HG03280 (cell line): ENCODE data around the gene SLX4IP.
A peak's percentile ranks its signal among the peaks of the same experiment; 100 is the strongest.

ENCODE experiments used
- ATAC-seq: cut with Tn5 transposase; IDR thresholded peaks from one replicate; pipeline ENCODE4 v1.9.1; 2021; ENCODE audit warnings: mild to moderate bottlenecking, moderate library complexity; ENCODE audit not compliant: unreplicated experiment

SLX4IP gene

DNA sequence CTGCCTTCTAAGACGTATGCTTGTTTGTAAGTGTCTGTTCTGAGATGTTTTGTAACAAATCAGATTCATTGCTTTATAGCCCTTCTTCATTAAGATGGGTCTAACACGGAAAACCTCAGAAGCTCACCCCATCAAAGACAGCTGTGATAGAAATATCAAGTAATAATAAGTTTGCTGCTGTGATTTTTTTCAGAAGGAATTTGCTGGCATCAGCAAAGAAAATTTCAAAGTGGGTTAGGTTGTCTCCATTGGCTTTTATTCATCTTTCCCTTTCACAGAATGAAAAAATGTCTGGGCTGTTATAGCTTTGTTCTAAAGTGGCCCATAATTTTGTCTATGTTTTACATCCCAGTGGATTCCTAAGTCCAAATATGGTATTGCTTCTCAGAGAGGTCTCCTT, 81.4 kb downstream of the SLX4IP start:
- no peak for ATAC-seq

DNA sequence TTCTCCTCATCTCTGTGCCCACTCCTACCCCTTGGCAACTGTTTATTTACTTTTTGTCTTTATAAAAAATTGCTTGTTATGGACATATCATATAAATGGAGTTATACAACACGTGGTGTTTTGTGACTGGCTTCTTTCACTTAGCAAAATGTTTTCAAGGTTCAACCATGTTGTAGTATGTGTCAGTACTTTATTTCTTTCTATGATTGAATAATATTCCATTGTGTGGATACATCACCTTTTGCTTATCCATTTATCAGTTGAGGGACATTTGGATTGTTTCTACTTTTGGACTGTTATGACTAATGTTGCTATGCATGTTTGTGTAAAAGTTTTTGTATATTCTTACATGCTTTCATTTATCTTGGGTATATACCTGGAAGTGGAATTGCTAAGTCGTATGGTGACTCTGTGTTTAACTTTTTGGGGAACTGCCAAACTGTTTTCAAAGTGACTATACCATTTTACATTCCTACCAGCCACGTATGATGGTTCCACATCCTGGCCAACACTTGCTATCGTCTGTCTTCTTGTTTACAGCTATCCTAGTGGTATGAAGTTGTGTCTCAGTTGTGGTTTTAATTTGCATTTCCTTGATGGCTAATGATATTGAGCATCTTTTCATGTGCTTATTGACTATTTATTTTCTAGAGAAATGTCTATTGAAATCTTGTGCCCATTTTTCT, 84.4 kb downstream of the SLX4IP start:
- ATAC-seq: peak; percentile 55

DNA sequence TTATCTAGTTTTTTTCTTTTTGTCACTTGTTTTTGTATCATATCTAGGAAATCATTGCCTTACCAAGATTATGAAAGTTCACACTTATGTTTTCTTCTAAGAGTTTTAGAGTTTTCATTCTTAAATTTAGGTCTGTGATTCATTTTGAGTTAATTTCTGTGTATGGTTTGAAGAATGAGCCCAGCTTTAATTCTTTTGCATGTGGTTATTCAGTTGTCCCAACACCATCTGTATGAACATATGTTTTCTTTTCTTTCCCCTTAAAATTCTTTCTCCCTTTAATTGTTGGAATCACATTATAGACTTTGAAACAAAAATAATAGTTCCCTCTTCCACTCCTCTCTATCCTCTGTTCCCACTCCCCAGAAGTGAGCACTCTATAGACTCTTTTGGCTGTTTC, 85.4 kb downstream of the SLX4IP start:
- ATAC-seq: no peak

DNA sequence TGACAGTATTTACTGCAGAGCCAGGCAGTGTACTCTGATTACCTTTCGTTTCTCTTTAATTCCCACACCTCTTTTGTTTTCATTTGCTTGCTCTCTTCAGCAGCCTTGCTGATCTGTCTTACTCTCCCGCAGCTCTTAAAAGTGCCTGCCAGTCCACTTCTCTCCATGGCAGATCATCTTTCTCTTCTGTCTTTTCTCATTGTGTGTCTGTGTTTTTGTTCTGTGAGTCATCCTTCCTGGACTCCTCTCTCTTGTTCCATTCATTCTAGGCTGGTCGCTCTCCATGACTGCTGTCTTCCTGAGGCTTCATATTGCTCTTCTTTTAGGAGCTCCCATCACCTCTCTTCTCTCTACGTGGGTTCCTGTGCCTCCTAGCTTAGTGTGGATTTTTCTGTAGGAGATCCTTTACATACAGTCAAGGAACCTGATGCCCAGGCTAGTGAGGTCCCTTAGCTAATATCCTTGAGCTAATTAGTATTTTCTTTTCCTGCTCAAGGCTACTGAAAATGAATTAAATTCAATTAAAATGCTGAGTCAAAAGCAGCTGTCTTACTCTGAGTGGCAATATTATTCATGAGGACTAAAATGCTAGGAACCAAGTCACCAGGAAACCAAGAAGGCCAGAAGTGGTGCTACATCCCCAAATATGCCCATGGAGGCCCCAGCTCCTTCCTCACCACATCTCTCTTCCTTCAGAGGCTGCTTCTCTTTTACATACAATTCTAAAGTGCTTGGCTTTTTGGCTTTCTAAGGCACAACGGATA, 86.1 kb downstream of the SLX4IP start:
- ATAC-seq: no peak

DNA sequence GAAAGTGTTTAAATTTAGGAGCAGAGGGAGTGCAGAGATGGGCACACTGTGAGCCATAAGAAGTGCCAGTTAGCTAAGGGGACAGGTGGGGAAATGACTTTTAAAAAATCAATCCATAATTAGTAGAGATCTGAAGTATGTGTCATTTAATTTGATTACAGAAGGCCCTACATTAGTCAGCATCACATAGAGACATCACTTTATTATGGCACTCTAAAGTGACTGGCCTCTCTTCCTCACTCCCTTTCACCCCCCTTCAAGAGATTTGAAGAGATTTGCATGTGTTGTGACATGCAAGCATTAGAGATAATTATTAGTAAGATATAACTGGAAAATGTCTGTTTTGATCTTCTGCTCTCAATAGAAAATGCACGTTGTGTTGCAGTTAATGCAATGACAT, 86.7 kb downstream of the SLX4IP start:
- ATAC-seq: no peak

DNA sequence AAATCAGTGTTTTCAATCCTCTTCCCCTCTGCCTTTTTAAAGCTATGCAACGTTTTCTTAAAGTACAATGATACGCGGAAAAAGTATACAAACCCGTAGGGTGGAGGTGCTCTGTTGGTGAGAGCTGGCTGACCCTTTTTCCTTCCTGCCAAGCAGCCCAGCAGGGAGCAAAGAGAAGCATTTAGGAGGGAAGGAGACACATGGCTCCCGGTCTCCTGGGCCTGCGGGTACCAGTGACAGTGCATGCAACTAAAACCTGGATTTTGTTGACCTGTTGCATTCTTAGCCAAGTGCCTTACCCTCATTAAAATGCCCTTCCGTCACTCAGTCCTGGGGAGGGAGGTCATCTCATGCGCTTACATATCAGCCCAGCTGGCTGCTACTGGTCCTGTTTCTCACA, 87.2 kb downstream of the SLX4IP start:
- ATAC-seq: no peak

DNA sequence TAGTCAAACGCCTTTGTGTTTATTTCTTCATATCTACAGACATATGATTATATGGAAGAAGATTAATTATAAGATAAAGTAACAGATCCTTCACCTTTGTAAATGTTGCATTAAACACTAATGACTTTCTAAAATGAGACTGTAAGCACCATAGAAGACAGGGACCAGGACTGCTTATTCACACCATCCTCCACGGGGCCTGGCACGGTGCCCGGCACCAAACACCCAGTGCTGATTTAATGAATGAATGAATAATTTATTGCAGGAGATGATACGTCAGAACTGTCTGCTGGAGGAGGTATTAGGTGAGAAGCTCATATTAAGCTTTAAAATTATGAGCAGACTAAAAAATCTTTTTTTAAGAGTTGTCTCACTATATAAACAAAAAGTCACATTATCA, 88.3 kb downstream of the SLX4IP start:
- no peak for ATAC-seq

DNA sequence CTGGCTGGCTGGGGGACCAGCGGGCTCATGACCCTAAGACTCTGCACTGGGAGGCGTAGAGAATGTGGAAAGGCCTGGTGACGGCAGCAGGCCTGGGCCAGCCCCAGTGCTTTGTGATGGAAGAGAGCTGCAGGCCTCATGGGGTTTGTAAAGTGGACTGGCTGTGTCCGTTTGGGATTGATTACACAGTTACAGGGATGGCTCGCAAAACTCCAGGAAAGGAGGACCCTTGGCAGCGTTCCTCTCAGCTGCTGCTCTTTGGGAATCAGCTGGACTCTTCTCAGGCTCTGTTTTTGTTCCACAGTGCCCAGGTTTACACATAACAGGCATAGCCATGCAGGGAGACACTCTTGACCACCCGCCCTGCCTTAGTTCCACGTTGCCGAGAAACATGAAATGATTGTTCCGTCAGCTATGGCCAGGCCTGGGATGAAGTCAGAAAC, 89.0 kb downstream of the SLX4IP start:
- ATAC-seq: no peak

DNA sequence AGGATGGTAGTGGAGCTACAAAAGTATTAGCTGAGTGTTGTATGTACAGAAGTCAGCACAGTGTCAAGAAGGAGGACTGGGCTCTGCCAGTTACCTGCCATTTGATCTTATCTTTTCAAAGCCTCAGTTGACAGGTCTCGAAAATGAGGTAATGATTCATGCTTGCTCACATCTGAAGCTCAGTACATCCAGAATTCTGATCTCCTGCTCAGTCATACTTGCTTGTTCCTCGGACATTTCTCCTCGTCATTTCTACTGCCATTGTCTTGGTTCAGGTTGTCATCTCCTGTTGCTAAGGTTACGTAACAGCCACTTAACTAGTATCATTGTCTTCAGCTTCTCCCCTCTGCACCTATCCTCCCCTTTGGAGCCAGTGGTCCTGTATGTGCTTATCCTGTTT, 89.5 kb downstream of the SLX4IP start:
- ATAC-seq: no peak

DNA sequence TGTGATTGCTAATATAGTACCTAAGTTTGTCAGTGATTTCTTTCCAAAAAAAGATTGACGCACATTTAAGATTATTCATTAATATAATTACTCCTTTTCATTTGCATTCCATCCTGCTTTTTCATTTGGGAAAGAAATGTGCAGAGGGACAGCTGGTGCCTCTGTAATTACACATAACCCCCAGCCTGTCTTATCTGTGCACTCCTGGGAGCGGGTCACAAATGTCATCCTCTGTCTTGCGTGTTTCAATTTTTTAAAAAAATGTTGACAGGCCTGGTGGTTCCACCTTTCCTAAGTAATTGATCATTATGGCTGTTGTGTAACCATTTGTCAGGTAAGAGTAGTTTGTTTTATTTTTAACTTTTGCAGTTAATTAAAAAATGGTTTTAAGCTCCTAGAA, 92.7 kb downstream of the SLX4IP start:
- ATAC-seq: no peak

DNA sequence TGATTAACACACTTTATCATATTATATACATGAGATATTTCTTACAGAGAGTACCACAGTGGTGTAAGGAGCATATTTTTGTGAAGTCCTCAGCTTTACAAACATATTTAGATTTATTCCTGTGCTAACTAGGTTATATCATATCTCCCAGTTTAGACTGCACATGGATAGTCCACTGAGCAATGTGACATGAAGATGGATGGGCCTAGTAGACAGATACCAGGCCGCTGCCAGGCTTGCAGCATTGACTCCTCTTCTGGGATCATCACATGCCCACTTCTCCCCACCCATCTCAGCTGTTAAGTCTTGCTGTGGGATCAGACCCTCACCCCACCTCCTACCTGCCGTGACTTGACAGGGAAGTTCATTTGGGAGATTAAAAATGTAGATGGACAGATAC, 95.8 kb downstream of the SLX4IP start:
- no peak for ATAC-seq

DNA sequence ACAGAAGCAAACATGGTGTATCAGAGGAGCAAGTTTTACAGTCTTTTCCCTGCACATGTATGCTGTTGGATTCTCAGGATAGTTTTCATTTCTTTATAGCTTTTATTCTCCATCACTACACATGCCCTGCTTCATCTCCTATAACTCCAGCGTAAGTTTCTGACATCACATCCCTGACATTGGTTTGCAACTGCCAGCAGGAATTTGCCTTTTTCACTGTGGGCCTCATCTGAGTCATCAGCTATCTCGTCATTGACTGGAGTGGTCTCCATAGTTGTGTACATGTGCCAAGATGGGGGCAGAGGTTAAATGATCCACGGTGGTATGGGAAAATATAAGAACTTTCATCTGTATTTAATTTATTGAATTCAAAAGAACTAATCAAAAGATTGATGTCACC, 96.7 kb downstream of the SLX4IP start:
- no peak for ATAC-seq

DNA sequence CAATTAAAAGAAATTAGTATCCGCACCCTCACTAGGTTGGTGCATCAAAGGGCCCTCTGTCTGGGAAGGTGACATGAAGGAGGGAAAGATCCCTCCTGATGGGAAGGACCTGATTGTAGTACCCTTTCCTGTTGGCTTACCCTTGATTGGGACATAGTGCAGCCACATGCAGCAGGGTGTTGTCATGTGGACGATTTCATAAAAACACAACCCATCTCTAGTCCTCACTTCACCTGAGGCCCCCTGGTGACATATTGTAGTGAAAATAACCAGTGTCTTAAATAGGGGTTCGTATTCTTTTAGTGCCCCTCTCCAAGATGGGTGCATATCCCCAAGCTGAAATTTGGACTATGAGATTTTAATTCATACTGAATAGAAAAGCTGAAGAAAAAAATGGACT, 97.3 kb downstream of the SLX4IP start:
- ATAC-seq: no peak

DNA sequence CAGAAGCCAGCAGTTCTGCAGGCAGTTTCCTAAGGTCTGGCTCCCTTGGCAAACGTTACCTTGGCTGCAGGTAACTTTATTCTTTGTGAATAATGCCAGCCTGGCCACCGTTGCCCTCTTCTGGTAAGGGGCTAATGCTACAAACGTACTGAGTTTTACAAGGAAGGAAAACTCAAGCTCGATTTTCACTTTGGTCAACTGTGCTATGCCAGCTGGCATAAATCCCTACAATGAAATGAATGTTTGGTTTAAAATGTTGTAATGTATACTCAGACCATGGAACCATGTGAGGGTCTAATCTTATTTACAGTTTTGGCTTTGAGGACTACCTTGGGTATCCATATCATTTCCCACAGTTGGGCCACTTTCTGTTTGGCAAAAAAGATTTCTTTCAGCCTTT, 101.4 kb downstream of the SLX4IP start:
- ATAC-seq: no peak

DNA sequence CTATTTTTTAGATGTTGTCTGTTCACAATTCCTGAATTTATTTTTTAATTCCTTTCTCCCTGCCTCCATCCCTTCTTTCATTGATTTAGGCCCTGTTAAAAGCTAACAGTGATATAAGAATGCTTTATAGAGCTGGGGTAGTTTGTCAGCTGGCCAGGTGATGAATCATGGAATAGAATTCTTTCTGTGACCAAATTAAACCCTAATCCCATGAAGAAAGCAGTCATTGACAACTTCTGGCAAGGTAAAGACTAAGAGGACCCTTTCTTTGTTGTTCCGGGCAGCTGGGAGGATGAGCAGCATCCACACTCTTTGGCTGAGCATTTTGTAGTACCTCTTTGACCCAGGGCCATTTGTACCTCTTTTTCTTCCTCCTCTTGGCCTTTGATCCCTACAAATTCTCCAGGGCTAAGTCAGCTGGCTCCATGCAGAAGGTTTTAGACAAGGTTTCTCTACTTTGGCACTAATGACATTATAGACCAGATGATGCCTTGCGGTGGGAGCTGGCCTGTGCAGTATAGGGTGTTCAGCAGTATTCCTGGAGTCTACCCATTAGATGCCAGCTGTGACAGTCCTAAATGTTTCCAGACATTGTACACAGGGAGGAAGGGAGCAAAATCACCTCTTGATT, 102.9 kb downstream of the SLX4IP start:
- no peak for ATAC-seq

DNA sequence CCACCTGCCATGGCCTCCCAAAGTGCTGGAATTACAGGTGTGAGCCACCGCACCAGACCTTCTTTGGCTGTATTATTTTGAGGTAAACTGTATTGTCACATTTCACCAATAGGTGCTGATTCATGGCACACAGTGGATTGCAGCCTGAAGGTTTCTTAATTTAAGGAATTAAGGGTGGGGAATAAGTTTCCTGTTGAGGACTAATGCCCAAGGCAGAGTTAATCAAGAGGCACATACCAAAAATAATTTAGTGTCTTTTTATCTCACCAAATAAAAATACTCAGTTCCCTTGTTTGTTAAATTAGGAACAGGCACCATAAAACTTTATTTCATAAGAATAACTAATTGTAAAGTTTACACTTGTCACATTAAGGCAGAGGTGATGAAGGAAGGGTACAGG, 103.7 kb downstream of the SLX4IP start:
- no peak for ATAC-seq

DNA sequence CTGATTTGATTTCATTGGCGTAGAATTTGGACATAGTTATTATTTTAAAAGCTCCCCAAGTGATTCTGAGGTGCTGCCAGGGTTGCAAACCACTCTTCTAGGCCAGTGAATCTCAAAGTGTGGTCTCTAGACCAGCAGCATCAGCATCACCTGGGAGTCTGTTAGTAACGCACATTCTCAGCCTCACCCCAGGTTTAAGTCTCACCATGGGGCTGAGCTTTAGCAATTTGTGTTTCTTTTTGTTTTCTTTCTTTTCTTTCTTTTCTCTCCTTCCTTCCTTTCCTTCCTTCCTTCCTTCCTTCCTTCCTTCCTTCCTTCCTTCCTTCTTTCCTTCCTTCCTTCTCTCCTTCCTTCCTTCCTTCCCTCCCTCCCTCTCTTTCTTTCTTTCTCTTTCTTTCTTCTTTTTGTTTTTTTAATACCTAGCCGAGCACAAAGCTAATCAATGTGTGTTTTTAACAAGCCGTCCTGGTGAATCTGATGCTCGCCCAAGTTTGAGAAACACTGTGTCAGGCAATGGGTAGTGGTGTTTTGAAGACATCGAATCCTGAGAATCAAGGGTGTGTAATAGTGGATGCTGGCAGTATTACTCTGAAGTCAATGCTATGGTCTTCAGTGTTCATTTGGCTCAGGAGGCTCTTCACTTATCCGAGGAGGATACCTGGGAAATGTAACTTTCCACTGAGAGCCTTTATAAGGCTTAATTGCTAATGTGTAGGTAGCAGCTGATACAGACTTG, 104.9 kb downstream of the SLX4IP start:
- ATAC-seq: no peak

DNA sequence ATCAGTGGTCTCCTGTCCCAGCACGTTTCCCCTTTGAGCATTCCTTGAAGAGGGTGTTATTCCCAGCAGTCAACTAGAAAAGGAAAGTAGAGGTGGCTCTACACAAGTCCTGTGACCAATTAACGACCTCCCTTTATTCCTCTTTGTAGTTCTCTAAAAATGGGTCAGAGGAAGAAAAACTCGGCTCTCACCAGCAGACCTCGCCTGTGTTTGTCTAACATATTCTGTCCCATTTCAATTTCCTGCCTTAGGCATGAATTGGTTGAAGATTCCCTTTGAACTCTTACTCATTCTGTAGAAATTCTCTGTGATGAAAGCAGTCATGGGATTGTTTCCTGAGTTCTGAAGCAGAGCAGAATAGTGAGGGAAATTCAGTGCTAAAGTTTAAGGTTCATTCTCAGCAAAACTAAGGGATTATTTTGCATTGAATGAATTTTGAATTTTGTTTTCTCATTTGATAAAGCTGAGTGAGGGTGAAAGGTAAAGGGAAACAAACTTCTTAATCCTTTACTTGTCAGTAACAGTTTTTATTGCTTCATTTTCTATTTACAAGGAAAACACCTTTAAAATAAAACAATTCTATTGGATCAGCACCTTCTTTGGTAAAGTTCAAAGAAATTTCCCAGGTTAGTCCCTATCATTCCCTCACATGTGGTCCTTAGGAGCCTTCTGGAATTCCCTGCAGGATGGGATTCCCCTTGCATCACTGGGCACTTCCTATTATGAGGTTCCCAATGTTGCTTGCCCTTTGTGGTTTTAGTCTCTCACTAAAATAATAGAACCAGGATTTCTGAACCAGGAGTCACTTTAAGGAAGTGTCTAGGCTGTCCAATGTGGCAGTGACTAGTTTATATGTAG, 105.8 kb downstream of the SLX4IP start:
- ATAC-seq: no peak

DNA sequence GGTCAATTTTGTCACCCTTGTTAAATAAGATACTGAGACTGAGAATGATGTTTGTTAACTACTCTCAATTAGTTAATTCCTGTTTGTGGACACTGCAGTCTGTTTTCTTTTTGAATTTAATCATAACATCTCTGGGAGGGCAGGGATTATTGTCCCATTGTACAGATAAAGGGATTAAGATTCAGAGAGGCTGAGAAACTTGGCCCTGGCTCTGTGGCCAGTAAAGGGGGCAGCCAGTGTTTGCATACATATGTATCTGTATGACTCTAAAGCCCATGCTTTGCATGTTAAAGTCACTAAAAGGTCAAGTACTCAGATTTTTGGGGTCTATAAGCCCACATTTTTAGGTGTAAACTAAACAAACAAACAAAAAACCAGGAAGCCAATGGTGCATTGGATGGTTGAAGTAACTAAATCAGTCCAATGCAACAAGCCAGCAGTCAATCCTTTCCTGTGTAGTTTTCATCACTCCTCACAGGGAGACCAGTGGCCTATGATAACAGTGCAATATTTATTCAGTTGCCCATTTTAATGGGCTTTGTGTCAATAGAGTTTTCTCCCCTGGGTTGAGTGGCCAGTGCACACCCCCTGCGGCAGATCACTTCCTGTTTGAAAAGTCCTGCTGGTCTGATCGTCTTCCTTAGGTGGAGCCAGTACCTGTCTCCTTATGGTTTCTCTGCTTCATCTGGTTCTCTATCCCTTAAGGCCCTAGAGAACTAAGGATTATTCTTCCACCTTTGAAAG, 106.7 kb downstream of the SLX4IP start:
- ATAC-seq: no peak

DNA sequence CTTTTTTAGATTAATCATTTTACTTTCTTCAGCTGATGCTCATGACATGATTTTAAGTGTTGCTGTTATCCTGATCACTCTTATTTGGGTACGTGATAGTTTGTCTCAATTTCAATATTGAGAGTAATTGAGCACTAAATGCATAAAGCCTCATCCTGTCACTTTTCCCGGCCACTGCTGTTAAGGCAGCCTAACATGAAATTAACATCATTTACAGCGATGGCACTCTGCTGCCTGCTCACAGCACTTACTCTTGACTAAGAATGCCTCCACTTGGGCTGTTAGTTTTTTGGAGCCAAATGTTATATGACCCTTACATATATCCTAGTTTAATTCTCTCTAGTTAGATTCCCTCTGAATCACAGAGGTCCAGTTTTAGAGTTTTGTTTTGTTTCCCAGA, 107.3 kb downstream of the SLX4IP start:
- no peak for ATAC-seq
